Measurements from ENCODE around the gene ABHD14A. TPM values are rescaled to one million over a fixed set of nuclear protein-coding genes. Genes with fewer than 3 reads are reported as not detected.

Gene ABHD14A
- total and polyA plus RNA-seq, 2 of the 13 experiments (the other 11 are each of a cell fraction or from before 2014, with no cell fraction given), result 29.5 to 46.9 TPM

- no peak for TF ChIP-seq SP1 (IDR thresholded peaks at IDR 0.05)
- 0 out of 2 replicates have a peak, but pooled peaks have one; percentile 23 for TF ChIP-seq SP1 (CRISPR knock-in tag; IDR thresholded peaks at IDR 0.05)
- TF ChIP-seq HNRNPL (IDR thresholded peaks at IDR 0.05; ENCODE audit: low read depth, low read length), result no peak
- TF ChIP-seq ARHGAP35 (CRISPR knock-in tag; IDR thresholded peaks at IDR 0.05; ENCODE audit: borderline replicate concordance), result no peak
- no peak for TF ChIP-seq PHF20 (CRISPR knock-in tag; IDR thresholded peaks at IDR 0.05)
- TF ChIP-seq ZBTB43 (CRISPR knock-in tag; conservative IDR thresholded peaks at IDR 0.05), result no peak
- TF ChIP-seq ZC3H4 (CRISPR knock-in tag; IDR thresholded peaks at IDR 0.05; ENCODE audit: borderline replicate concordance), result 0 out of 2 replicates have a peak, but pooled peaks have one; percentile 13
- no peak for TF ChIP-seq POGK (CRISPR knock-in tag; conservative IDR thresholded peaks at IDR 0.05)
- no peak for TF ChIP-seq CHD2 (IDR thresholded peaks at IDR 0.05; ENCODE audit: low read depth, low read length)
- TF ChIP-seq CTCF (CRISPR knock-in tag; IDR thresholded peaks at IDR 0.05), result peak; percentile 33
- peak; percentile 10 for TF ChIP-seq TEAD3 (CRISPR knock-in tag; optimal IDR thresholded peaks at IDR 0.05; ENCODE audit: borderline replicate concordance)
- TF ChIP-seq NKX3-1 (CRISPR knock-in tag; IDR thresholded peaks at IDR 0.05), result no peak
- no peak for TF ChIP-seq GMEB2 (CRISPR knock-in tag; IDR thresholded peaks at IDR 0.05; ENCODE audit: low read depth)
- no peak for TF ChIP-seq KLF13 (CRISPR knock-in tag; IDR thresholded peaks at IDR 0.05)
- TF ChIP-seq RFX3 (CRISPR knock-in tag; IDR thresholded peaks at IDR 0.05), result peak; percentile 78
- TF ChIP-seq ZBTB38 (CRISPR knock-in tag; IDR thresholded peaks at IDR 0.05), result 0 out of 2 replicates have a peak, but pooled peaks have one; percentile 49
- TF ChIP-seq DZIP1 (CRISPR knock-in tag; IDR thresholded peaks at IDR 0.05), result no peak
- TF ChIP-seq ZBTB7B (CRISPR knock-in tag; IDR thresholded peaks at IDR 0.05), result 0 out of 2 replicates have a peak, but pooled peaks have one; percentile 23
- TF ChIP-seq ZNF572 (CRISPR knock-in tag; IDR thresholded peaks at IDR 0.05), result 0 out of 2 replicates have a peak, but pooled peaks have one; percentile 38
- no peak for TF ChIP-seq ZNF501 (CRISPR knock-in tag; IDR thresholded peaks at IDR 0.05)
These were observed 1.1 kb downstream of the ABHD14A start (continued) for GRCh38 chr3:51975852-51976549.

Measured in HepG2 (cell line).